ENCODE results near the gene SREBF1.

GRCh38 chr17:17798573-17799255, 38.1 kb downstream of the SREBF1 start:
- TF ChIP-seq, protein P1, sequence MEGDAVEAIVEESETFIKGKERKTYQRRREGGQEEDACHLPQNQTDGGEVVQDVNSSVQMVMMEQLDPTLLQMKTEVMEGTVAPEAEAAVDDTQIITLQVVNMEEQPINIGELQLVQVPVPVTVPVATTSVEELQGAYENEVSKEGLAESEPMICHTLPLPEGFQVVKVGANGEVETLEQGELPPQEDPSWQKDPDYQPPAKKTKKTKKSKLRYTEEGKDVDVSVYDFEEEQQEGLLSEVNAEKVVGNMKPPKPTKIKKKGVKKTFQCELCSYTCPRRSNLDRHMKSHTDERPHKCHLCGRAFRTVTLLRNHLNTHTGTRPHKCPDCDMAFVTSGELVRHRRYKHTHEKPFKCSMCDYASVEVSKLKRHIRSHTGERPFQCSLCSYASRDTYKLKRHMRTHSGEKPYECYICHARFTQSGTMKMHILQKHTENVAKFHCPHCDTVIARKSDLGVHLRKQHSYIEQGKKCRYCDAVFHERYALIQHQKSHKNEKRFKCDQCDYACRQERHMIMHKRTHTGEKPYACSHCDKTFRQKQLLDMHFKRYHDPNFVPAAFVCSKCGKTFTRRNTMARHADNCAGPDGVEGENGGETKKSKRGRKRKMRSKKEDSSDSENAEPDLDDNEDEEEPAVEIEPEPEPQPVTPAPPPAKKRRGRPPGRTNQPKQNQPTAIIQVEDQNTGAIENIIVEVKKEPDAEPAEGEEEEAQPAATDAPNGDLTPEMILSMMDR (IDR thresholded peaks at IDR 0.05), result no peak
- TF ChIP-seq SIN3A (IDR thresholded peaks at IDR 0.05; ENCODE audit: borderline replicate concordance, insufficient read depth, low read depth, low read length), result no peak
